Dermis blood vessel endothelial cell (primary cell): Measurements from ENCODE around the gene ARHGAP23. TPM values are rescaled to one million over a fixed set of nuclear protein-coding genes. Genes with fewer than 3 reads are reported as not detected.
A peak's percentile ranks its signal among the peaks of the same experiment; 100 is the strongest.
"Not testable (repeated sequence)": the region's sequence is repeated elsewhere in the genome, so short reads cannot be mapped to it uniquely, and the experiment has no call there.

Source experiments
- DNase-seq: peaks from one replicate; pipeline ENCODE4 v3.0.0; 2010
- total RNA-seq: library from RNA; depleted of rRNA; stranded (reverse); fragments of >200 nt; gene quantifications from 2 replicates; pipeline ENCODE4 v1.2.3, GENCODE V29; 2014

Gene ARHGAP23
- total RNA-seq, 1 donor from 2014 or later = 34.9 TPM

GRCh38 chr17:38492067-38493040 is 64.1 kb downstream of the ARHGAP23 start:
- DNase-seq = peak; percentile 93

GRCh38 chr17:38494152-38494551 is 65.9 kb downstream of the ARHGAP23 start:
- not testable (repeated sequence) for DNase-seq

GRCh38 chr17:38497656-38498055 is 69.4 kb downstream of the ARHGAP23 start:
- not testable (repeated sequence) for DNase-seq

GRCh38 chr17:38498353-38498752 is 70.1 kb downstream of the ARHGAP23 start:
- DNase-seq = no peak

GRCh38 chr17:38499230-38499629 is 71.0 kb downstream of the ARHGAP23 start:
- DNase-seq = not testable (repeated sequence)

- DNase-seq = not testable (repeated sequence)
Measured at GRCh38 chr17:38501718-38502117, 73.5 kb downstream of the ARHGAP23 start.

GRCh38 chr17:38503286-38503913 is 75.1 kb downstream of the ARHGAP23 start:
- DNase-seq = not testable (repeated sequence)

- DNase-seq = no peak
Measured at GRCh38 chr17:38504216-38504615, 76.0 kb downstream of the ARHGAP23 start.

GRCh38 chr17:38507436-38507835 is 79.2 kb downstream of the ARHGAP23 start:
- DNase-seq = no peak

- DNase-seq = no peak
Measured at GRCh38 chr17:38507921-38508569, 79.8 kb downstream of the ARHGAP23 start.

- no peak for DNase-seq
Measured at GRCh38 chr17:38508570-38508950, 80.3 kb downstream of the ARHGAP23 start.

- DNase-seq = peak; percentile 67
Measured at GRCh38 chr17:38508954-38509771, 80.9 kb downstream of the ARHGAP23 start.

- no peak for DNase-seq
Measured at GRCh38 chr17:38509772-38510420, 81.6 kb downstream of the ARHGAP23 start.

GRCh38 chr17:38510421-38511149 is 82.3 kb downstream of the ARHGAP23 start:
- DNase-seq = no peak

GRCh38 chr17:38511150-38512108 is 83.2 kb downstream of the ARHGAP23 start:
- no peak for DNase-seq

GRCh38 chr17:38512473-38513058 is 84.3 kb downstream of the ARHGAP23 start:
- no peak for DNase-seq

GRCh38 chr17:38526526-38526925 is 98.3 kb downstream of the ARHGAP23 start:
- not testable (repeated sequence) for DNase-seq

- DNase-seq = not testable (repeated sequence)
Measured at GRCh38 chr17:38528141-38528540, 99.9 kb downstream of the ARHGAP23 start.

- not testable (repeated sequence) for DNase-seq
Measured at GRCh38 chr17:38530856-38531255, 102.6 kb downstream of the ARHGAP23 start.
